Kidney (tissue), 14 donors: ENCODE data around the gene ANKRD11. TPM values are rescaled to one million over a fixed set of nuclear protein-coding genes. Genes with fewer than 3 reads are reported as not detected.

Experiments used
- DNase-seq, 5 donors: peaks; one replicate each; pipeline ENCODE4 v3.0.0-alpha.2; 2013 to 2020
- FAIRE-seq: peaks from 2 replicates; lab custom pipeline; 2012; peaks lifted over from hg19 to GRCh38; lab: Jason Lieb, UNC
- H3K27ac ChIP-seq, 2 donors: one replicate each; pipeline ENCODE4 v1.7.0; 2013; ENCODE audit warnings: low read depth in 2 of 2, low read length in 2 of 2, inconsistent platforms in 1 of 2
- H3K27me3 ChIP-seq: one replicate; pipeline ENCODE4 v1.7.1; 2013; ENCODE audit warnings: low read length, inconsistent platforms; ENCODE audit not compliant: control insufficient read depth, insufficient read depth
- H3K36me3 ChIP-seq, 3 donors: one replicate each; pipeline versions ENCODE4 v1.7.0 to v1.7.1; 2013; ENCODE audit warnings: low read length in 3 of 3, control low read depth in 1 of 3, inconsistent platforms in 1 of 3; ENCODE audit not compliant: insufficient read depth in 3 of 3, control insufficient read depth in 2 of 3
- H3K4me1 ChIP-seq, 3 donors: one replicate each; pipeline versions ENCODE4 v1.7.0 to v1.7.1; 2013; ENCODE audit warnings: low read length in 3 of 3, inconsistent platforms in 1 of 3, low read depth in 1 of 3; ENCODE audit not compliant: control insufficient read depth in 2 of 3, insufficient read depth in 2 of 3
- H3K4me3 ChIP-seq, 3 donors: one replicate each; pipeline versions ENCODE4 v1.7.0 to v1.8.1; 2013; ENCODE audit warnings: low read length in 3 of 3, control low read depth in 1 of 3, inconsistent platforms in 1 of 3
- H3K9ac ChIP-seq, 3 donors: one replicate each; pipeline versions ENCODE4 v1.7.0 to v1.7.1; 2013; ENCODE audit warnings: low read length in 3 of 3, control low read depth in 1 of 3, inconsistent platforms in 1 of 3
- H3K9me3 ChIP-seq, 3 donors: one replicate each; pipeline versions ENCODE4 v1.7.0 to v1.7.1; 2013; ENCODE audit warnings: low read length in 3 of 3, control low read depth in 1 of 3, inconsistent platforms in 1 of 3; ENCODE audit not compliant: control insufficient read depth in 2 of 3, insufficient read depth in 1 of 3
- intact Hi-C: fragments of 100-400 bp; cut with DNase I; formaldehyde crosslinking; loops from one replicate; pipeline ENCODE4 v1.11.1; 2022
- polyA plus RNA-seq: library from polyadenylated mRNA; stranded (reverse); fragments of 350-450 nt; fragmentation: Illumina TruSeq; extraction: RNeasy Lipid Tissue Mini Kit (QIAGEN cat#74804); gene quantifications from one replicate; pipeline ENCODE4 v1.2.3, GENCODE V29; 2014; ENCODE audit warnings: low read depth, low replicate concordance; ENCODE audit not compliant: insufficient read depth
- total RNA-seq: library from RNA; stranded (reverse); fragmentation: NEBNext Ultra II Directional; extraction: Animal tissue kit (Norgen Biotek cat#: 25700); gene quantifications from one replicate; pipeline ENCODE4 v1.2.1, GENCODE V29; 2021
- TF ChIP-seq, protein P1 (sequence below): IDR thresholded peaks from 3 replicates; pipeline ENCODE4 v1.5.1; 2012; ENCODE audit warnings: mild to moderate bottlenecking, moderate library complexity, borderline replicate concordance; ENCODE audit not compliant: insufficient read depth; ENCODE audit errors: extremely low read depth
- donor health status: control.
- donor health status: control.
- donor health status: control.
- donor health status: control.
- donor health status: control.
- donor health status: DM: yes; HTN: yes; CAD: no.
- donor health status: Normal renal cell carcinoma (clear cell type).

Gene ANKRD11
- total and polyA plus RNA-seq, 2 donors from 2014 or later = 36.2 to 154 TPM

DNA sequence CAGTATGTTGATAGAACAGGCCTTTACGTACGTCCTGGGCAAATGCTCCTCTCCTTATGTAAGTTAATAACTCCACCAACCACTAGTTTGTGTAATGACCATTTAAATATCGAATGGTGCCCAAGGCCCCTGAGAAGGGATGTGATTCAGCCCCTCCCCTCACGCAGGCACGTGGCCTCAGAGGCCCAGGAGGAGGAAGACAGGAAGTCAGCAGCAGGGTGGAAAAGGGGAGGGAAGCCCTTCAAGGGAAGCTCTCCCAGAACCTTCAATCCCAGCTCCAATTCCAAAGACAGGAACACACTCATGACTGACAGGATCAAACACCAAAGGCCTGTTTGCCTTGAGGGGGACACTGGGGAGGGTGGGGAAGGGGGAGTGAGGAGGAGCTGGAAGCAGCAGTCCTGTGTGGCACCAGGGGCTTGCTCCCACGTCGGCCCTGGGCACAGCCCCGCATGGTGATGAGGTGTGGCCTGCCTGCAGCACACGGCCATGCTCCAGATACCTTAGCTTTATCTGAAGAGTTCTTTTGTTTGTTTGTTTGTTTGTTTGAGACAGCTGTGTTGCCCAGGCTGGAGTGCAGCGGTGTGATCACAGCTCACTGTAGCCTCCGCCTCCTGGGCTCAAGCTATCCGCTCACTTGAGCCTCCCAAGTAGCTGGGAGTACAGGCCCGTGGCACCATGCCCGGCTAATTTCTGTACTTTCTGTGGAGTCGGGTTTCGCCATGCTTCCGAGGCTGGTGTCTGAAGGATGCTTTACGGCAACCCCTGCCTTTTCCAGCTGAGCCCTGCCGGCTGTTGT lies 167.8 kb downstream of the ANKRD11 start:
- FAIRE-seq (no peak), DNase-seq (peak; percentile 62 to 82 (median 68))
- no peak overlapping the region for H3K4me3 ChIP-seq
- TF ChIP-seq, protein P1, sequence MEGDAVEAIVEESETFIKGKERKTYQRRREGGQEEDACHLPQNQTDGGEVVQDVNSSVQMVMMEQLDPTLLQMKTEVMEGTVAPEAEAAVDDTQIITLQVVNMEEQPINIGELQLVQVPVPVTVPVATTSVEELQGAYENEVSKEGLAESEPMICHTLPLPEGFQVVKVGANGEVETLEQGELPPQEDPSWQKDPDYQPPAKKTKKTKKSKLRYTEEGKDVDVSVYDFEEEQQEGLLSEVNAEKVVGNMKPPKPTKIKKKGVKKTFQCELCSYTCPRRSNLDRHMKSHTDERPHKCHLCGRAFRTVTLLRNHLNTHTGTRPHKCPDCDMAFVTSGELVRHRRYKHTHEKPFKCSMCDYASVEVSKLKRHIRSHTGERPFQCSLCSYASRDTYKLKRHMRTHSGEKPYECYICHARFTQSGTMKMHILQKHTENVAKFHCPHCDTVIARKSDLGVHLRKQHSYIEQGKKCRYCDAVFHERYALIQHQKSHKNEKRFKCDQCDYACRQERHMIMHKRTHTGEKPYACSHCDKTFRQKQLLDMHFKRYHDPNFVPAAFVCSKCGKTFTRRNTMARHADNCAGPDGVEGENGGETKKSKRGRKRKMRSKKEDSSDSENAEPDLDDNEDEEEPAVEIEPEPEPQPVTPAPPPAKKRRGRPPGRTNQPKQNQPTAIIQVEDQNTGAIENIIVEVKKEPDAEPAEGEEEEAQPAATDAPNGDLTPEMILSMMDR = no peak
- H3K4me1 ChIP-seq = peaks cover 6 to 55% (median 29%) of the 10 kb centered on the region in 3 donors
- H3K9ac ChIP-seq = no peak overlapping the region
- no peaks in the 10 kb centered on the region for H3K27me3 ChIP-seq
- intact Hi-C loops = no loop called here
- no peaks in the 10 kb centered on the region for H3K36me3 ChIP-seq
- peak overlapping the region in 1 of 2 donors; percentile 14 for H3K27ac ChIP-seq
- H3K9me3 ChIP-seq = no peaks in the 10 kb centered on the region

DNA sequence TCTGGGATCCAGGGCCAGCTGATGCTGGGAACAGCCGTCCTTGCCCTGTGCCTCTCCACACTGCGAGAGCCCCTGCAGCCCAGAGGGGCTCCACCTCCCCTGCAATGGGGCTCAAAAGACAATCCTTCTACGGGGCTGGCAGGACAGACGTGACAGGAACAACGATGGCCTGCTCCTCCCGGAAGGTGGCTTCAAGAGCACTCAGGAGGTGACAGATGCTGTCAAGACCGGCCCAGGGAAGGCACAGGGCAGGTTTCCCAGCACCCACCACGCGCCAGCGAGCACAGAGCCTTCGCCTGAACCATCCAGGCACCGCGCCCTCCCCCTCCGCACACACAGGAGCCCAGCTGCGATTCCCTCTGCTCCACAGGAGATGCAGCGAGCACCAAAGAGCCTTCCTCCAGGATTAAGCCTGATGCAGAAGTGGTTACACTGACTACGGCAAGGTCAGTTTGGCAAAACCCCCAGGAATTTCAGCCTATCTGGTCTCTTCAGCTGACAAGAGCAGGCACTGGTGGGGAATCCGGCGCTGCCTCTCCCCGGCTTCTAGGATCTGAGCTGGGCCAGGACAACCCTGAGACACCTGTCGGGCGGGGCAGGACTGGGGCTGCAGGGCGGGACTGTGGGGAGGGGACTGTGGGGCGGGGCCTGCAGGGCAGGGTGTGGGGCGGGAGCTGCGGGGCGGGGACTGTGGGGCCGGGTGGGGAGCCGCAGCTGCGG lies 169.4 kb downstream of the ANKRD11 start:
- Histone ChIP-seq H3K9ac (peak overlapping the region in 1 of 3 donors; percentile 29), H3K4me1 (peaks cover 6 to 62% (median 26%) of the 10 kb centered on the region in 3 donors), H3K27me3 (no peaks in the 10 kb centered on the region), H3K9me3 (no peaks in the 10 kb centered on the region), H3K27ac (peak overlapping the region in 1 of 2 donors; percentile 75), H3K36me3 (no peaks in the 10 kb centered on the region), H3K4me3 (peak overlapping the region in 1 of 3 donors; percentile 13)
- TF ChIP-seq, protein P1 = no peak
- peak; percentile 72 to 85 (median 76) for DNase-seq
- no peak for FAIRE-seq
- intact Hi-C loops = no loop called here

DNA sequence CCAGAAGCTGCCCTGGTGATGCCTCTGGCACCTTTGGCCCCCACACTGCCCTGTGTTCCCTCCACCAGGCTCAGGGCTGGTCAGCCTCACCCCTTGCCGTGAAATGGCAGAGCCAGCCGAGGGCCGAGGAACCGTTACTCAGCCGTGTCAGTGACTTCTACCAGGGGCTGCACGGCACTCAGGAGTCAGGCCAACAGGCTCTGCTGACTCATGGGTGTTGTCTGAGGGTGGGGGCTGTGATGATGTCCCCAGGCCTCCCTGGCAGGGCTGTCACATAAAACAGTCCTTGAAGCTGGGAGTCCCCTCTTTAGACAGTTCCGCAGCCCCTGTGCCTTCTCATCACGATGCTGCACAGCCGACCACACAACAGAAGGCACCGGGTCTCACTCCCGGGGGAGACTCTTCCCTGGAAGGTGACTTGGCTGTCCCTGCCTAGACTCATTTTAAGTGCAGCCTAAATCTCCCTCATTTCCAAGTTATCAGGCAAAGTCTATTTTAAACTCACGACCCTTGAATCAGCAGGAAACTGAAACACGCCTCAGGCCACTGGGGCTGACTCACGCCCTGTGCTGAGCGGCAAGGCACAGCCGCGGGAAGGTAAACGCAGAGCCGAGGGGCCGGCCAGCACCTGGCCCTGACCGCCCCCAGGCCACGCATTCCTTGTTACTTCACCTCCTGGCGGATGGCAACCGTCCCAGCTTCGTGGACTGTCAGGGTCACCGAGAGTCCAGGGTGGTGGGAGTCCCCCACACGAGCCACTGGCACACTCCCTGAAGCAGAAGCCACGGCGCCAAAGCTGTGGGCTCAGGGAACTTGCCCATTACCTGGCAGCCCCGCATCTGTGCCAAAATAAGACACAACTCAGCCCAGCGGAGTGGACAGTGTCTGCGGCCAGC lies 170.2 kb downstream of the ANKRD11 start:
- peak overlapping the region; percentile 14 to 75 for H3K27ac ChIP-seq
- peaks cover 0 to 2% (median 0%) of the 10 kb centered on the region in 3 donors for H3K36me3 ChIP-seq
- DNase-seq = peak in 3 of 5 donors; percentile 44 to 88 (median 57)
- FAIRE-seq = no peak
- peak overlapping the region in 2 of 3 donors; percentile 13 to 32 for H3K4me3 ChIP-seq
- TF ChIP-seq, protein P1 = no peak
- H3K9me3 ChIP-seq = no peaks in the 10 kb centered on the region
- H3K4me1 ChIP-seq = peaks cover 6 to 62% (median 22%) of the 10 kb centered on the region in 3 donors
- intact Hi-C loops = no loop called here
- H3K9ac ChIP-seq = peak overlapping the region in 1 of 3 donors; percentile 29
- H3K27me3 ChIP-seq = no peaks in the 10 kb centered on the region
